Activated CD8-positive, alpha-beta memory T cell treated with anti-CD3 and anti-CD28 coated beads for 4 hours (primary cell): ENCODE results near the gene AMBRA1.

ENCODE experiments used
- DNase-seq, 2 donors: peaks; one replicate each; pipeline ENCODE4 v3.0.0-alpha.2; 2020; ENCODE audit warnings: low read depth in 2 of 2

The AMBRA1 gene

GRCh38 chr11:46347637-46348311 is 246.0 kb downstream of the AMBRA1 start:
- DNase-seq, result no peak

- peak; percentile 66 to 72 for DNase-seq
These were observed 246.8 kb downstream of the AMBRA1 start, which contains the start of gene DGKZ for GRCh38 chr11:46346886-46347636. Gene DGKZ (plus strand): TSS chr11:46347463. CDS start chr11:46347660, 197 bp downstream.
